ENCODE measurements around the gene CTDSPL2.

Gene CTDSPL2

GRCh38 chr15:44450172-44450571 is 22.7 kb downstream of the CTDSPL2 start:
- TF ChIP-seq GATA3 (IDR thresholded peaks at IDR 0.05; ENCODE audit: low read depth, low read length) = no peak
- TF ChIP-seq GATA2 (IDR thresholded peaks at IDR 0.05; ENCODE audit: low read depth, low read length) = no peak

GRCh38 chr15:44458429-44458828 is 31.0 kb downstream of the CTDSPL2 start:
- TF ChIP-seq GATA2 (IDR thresholded peaks at IDR 0.05; ENCODE audit: low read depth, low read length) (no peak), GATA3 (IDR thresholded peaks at IDR 0.05; ENCODE audit: low read depth, low read length) (no peak)

- TF ChIP-seq GATA3 (IDR thresholded peaks at IDR 0.05; ENCODE audit: low read depth, low read length) (no peak), GATA2 (IDR thresholded peaks at IDR 0.05; ENCODE audit: low read depth, low read length) (no peak)
Observed at GRCh38 chr15:44468709-44469385, 41.4 kb downstream of the CTDSPL2 start.

- no peak for TF ChIP-seq GATA3 (IDR thresholded peaks at IDR 0.05; ENCODE audit: low read depth, low read length)
- no peak for TF ChIP-seq GATA2 (IDR thresholded peaks at IDR 0.05; ENCODE audit: low read depth, low read length)
Observed at GRCh38 chr15:44471885-44472455, 44.5 kb downstream of the CTDSPL2 start.

- TF ChIP-seq GATA3 (IDR thresholded peaks at IDR 0.05; ENCODE audit: low read depth, low read length) (no peak), GATA2 (IDR thresholded peaks at IDR 0.05; ENCODE audit: low read depth, low read length) (no peak)
Observed at GRCh38 chr15:44479343-44479742, 51.9 kb downstream of the CTDSPL2 start.

GRCh38 chr15:44482090-44482489 is 54.7 kb downstream of the CTDSPL2 start:
- TF ChIP-seq GATA2 (IDR thresholded peaks at IDR 0.05; ENCODE audit: low read depth, low read length) (no peak), GATA3 (IDR thresholded peaks at IDR 0.05; ENCODE audit: low read depth, low read length) (no peak)

GRCh38 chr15:44485880-44486279 is 58.5 kb downstream of the CTDSPL2 start:
- TF ChIP-seq GATA2 (IDR thresholded peaks at IDR 0.05; ENCODE audit: low read depth, low read length) (no peak), GATA3 (IDR thresholded peaks at IDR 0.05; ENCODE audit: low read depth, low read length) (no peak)

- TF ChIP-seq GATA3 (IDR thresholded peaks at IDR 0.05; ENCODE audit: low read depth, low read length) (no peak), GATA2 (IDR thresholded peaks at IDR 0.05; ENCODE audit: low read depth, low read length) (no peak)
Observed at GRCh38 chr15:44489464-44489863, 62.0 kb downstream of the CTDSPL2 start.

GRCh38 chr15:44490622-44491021 is 63.2 kb downstream of the CTDSPL2 start:
- TF ChIP-seq GATA2 (IDR thresholded peaks at IDR 0.05; ENCODE audit: low read depth, low read length) = no peak
- no peak for TF ChIP-seq GATA3 (IDR thresholded peaks at IDR 0.05; ENCODE audit: low read depth, low read length)

- TF ChIP-seq GATA3 (IDR thresholded peaks at IDR 0.05; ENCODE audit: low read depth, low read length) (no peak), GATA2 (IDR thresholded peaks at IDR 0.05; ENCODE audit: low read depth, low read length) (no peak)
Observed at GRCh38 chr15:44492040-44492439, 64.6 kb downstream of the CTDSPL2 start.

GRCh38 chr15:44492672-44493071 is 65.2 kb downstream of the CTDSPL2 start:
- TF ChIP-seq GATA2 (IDR thresholded peaks at IDR 0.05; ENCODE audit: low read depth, low read length) (no peak), GATA3 (IDR thresholded peaks at IDR 0.05; ENCODE audit: low read depth, low read length) (no peak)

GRCh38 chr15:44495562-44495961 is 68.1 kb downstream of the CTDSPL2 start:
- TF ChIP-seq GATA3 (IDR thresholded peaks at IDR 0.05; ENCODE audit: low read depth, low read length) (no peak), GATA2 (IDR thresholded peaks at IDR 0.05; ENCODE audit: low read depth, low read length) (no peak)

- TF ChIP-seq GATA3 (IDR thresholded peaks at IDR 0.05; ENCODE audit: low read depth, low read length) = no peak
- TF ChIP-seq GATA2 (IDR thresholded peaks at IDR 0.05; ENCODE audit: low read depth, low read length) = no peak
Observed at GRCh38 chr15:44500555-44500954, 73.1 kb downstream of the CTDSPL2 start.

GRCh38 chr15:44501768-44502366 is 74.4 kb downstream of the CTDSPL2 start:
- TF ChIP-seq GATA3 (IDR thresholded peaks at IDR 0.05; ENCODE audit: low read depth, low read length) (peak; percentile 49; the same call in 1 of the 2 replicates), GATA2 (IDR thresholded peaks at IDR 0.05; ENCODE audit: low read depth, low read length) (no peak; the same call in 1 of the 2 replicates)

GRCh38 chr15:44516436-44516835 is 89.0 kb downstream of the CTDSPL2 start:
- TF ChIP-seq GATA3 (IDR thresholded peaks at IDR 0.05; ENCODE audit: low read depth, low read length) (no peak), GATA2 (IDR thresholded peaks at IDR 0.05; ENCODE audit: low read depth, low read length) (no peak)

Measured in SH-SY5Y (cell line).